ENCODE results near the gene TPP1. TPM values are rescaled to one million over a fixed set of nuclear protein-coding genes. Genes with fewer than 3 reads are reported as not detected.

The TPP1 gene
- polyA plus RNA-seq, 3 donors, result 218 to 359 (median 271) TPM

DNA sequence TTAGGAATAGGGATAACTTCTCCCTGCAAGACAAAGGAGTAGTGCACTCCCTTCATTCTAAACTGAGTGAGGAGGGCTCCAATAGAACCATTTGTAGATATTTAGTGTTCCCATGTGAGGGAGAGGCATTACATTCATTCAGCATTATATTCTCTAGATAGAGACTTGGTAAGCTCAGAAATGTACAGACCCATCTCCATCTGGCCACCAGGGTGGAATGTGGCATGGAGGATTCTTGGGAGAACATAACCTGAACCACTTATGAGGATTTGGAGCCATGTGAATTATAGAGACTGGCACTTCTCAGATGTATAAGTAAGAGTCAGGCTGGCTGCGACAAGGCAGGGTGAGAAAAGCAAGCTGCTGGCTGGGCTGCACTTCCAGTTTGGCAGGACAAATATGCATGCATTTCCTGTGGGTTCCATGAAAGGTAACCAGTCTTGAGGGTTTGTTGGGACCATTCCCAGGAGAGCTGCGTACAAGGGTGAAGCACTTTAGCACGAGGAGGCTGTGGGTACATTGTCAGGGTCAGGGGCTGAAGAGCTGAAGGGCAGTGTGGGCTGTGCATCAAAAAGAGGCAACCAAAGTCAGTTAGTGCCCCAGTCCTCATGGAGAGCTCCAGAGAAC is 25.0 kb downstream of the TPP1 start:
- TF ChIP-seq, protein P1, sequence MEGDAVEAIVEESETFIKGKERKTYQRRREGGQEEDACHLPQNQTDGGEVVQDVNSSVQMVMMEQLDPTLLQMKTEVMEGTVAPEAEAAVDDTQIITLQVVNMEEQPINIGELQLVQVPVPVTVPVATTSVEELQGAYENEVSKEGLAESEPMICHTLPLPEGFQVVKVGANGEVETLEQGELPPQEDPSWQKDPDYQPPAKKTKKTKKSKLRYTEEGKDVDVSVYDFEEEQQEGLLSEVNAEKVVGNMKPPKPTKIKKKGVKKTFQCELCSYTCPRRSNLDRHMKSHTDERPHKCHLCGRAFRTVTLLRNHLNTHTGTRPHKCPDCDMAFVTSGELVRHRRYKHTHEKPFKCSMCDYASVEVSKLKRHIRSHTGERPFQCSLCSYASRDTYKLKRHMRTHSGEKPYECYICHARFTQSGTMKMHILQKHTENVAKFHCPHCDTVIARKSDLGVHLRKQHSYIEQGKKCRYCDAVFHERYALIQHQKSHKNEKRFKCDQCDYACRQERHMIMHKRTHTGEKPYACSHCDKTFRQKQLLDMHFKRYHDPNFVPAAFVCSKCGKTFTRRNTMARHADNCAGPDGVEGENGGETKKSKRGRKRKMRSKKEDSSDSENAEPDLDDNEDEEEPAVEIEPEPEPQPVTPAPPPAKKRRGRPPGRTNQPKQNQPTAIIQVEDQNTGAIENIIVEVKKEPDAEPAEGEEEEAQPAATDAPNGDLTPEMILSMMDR (IDR thresholded peaks at IDR 0.05), result no peak
- H2AFZ ChIP-seq (ENCODE audit: insufficient read depth, low read depth, low read length, poor library complexity, severe bottlenecking), result no peak overlapping the region
- Mint-ChIP-seq H3K27ac (peak overlapping the region in 2 of 7 donors; percentile 59 to 62), H3K9me3 (no peaks in the 10 kb centered on the region), H3K36me3 (peaks cover 73 to 86% of the 10 kb centered on the region in 2 donors), H3K27me3 (ENCODE audit: low read depth in 3 of 3) (peaks cover 0 to 2% (median 2%) of the 10 kb centered on the region in 3 donors), H3K4me1 (no peaks in the 10 kb centered on the region), H3K4me3 (no peak overlapping the region)
- no peak overlapping the region for H3K27ac ChIP-seq (ENCODE audit: low read depth in 1 of 2, low read length in 2 of 2)
- H3K9me3 ChIP-seq (replicated peaks in 1 of 2; ENCODE audit: control insufficient read depth in 1 of 2, insufficient read depth in 1 of 2, low read length in 2 of 2), result no peaks in the 10 kb centered on the region
- H3K4me2 ChIP-seq (replicated peaks; ENCODE audit: extremely low read depth, low read length, poor library complexity, severe bottlenecking), result no peak overlapping the region
- no peak overlapping the region for H3K9ac ChIP-seq (ENCODE audit: insufficient read depth, low read length, poor library complexity, severe bottlenecking)
- peaks cover 12% of the 10 kb centered on the region for H3K79me2 ChIP-seq (ENCODE audit: insufficient read depth, low read length)
- no peak overlapping the region for H3K4me3 ChIP-seq (replicated peaks in 1 of 3; ENCODE audit: low read depth in 2 of 3, low read length in 3 of 3)
- H3K27me3 ChIP-seq (ENCODE audit: control insufficient read depth in 2 of 2, insufficient read depth in 2 of 2, low read length in 2 of 2), result no peaks in the 10 kb centered on the region
- intact Hi-C loops (cut with micrococcal nuclease), result no loop called here
- H3K4me1 ChIP-seq (ENCODE audit: control insufficient read depth in 1 of 2, insufficient read depth in 2 of 2, low read length in 2 of 2), result no peaks in the 10 kb centered on the region
- H4K20me1 ChIP-seq (ENCODE audit: insufficient read depth, low read length), result peaks cover 9% of the 10 kb centered on the region
- WGBS (ENCODE audit: insufficient coverage), result 76% methylated on average over 3 of the region's 3 CpGs
- peaks cover 62 to 89% of the 10 kb centered on the region in 2 donors for H3K36me3 ChIP-seq (replicated peaks in 1 of 2; ENCODE audit: control insufficient read depth in 1 of 2, insufficient read depth in 2 of 2, low read length in 2 of 2)
- DNase-seq, result no peak

DNA sequence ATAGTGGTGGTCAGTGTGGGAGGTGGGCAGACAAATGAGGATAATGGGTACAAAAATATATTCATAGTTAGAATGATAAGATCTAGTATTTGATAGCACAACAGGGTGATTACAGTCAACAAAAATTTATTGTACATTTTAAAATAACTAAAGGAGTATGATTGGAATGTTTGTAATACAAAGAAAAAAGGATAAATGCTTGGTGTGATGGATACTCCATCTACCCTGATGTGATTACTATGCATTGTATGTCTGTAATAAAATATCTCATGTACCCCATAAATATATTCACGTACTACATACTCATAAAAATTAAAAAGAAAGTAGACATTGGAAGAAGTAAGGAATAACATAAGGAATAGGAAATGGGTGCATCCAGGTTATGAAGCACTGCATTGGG is 31.2 kb downstream of the TPP1 start:
- H3K4me3 Mint-ChIP-seq, result no peak overlapping the region
- Histone ChIP-seq H3K9ac (ENCODE audit: insufficient read depth, low read length, poor library complexity, severe bottlenecking) (no peak overlapping the region), H3K79me2 (ENCODE audit: insufficient read depth, low read length) (no peaks in the 10 kb centered on the region), H3K36me3 (replicated peaks in 1 of 2; ENCODE audit: control insufficient read depth in 1 of 2, insufficient read depth in 2 of 2, low read length in 2 of 2) (peaks cover 17 to 39% of the 10 kb centered on the region in 2 donors), H3K4me2 (replicated peaks; ENCODE audit: extremely low read depth, low read length, poor library complexity, severe bottlenecking) (no peak overlapping the region), H3K27ac (ENCODE audit: low read depth in 1 of 2, low read length in 2 of 2) (no peak overlapping the region), H2AFZ (ENCODE audit: insufficient read depth, low read depth, low read length, poor library complexity, severe bottlenecking) (no peak overlapping the region), H4K20me1 (ENCODE audit: insufficient read depth, low read length) (no peaks in the 10 kb centered on the region), H3K4me1 (ENCODE audit: control insufficient read depth in 1 of 2, insufficient read depth in 2 of 2, low read length in 2 of 2) (no peaks in the 10 kb centered on the region), H3K27me3 (ENCODE audit: control insufficient read depth in 2 of 2, insufficient read depth in 2 of 2, low read length in 2 of 2) (no peaks in the 10 kb centered on the region), H3K9me3 (replicated peaks in 1 of 2; ENCODE audit: control insufficient read depth in 1 of 2, insufficient read depth in 1 of 2, low read length in 2 of 2) (peaks cover 6 to 12% of the 10 kb centered on the region in 2 donors), H3K4me3 (replicated peaks in 1 of 3; ENCODE audit: low read depth in 2 of 3, low read length in 3 of 3) (no peak overlapping the region)
- no peaks in the 10 kb centered on the region for H3K27me3 Mint-ChIP-seq (ENCODE audit: low read depth in 3 of 3)
- H3K4me1 Mint-ChIP-seq, result no peaks in the 10 kb centered on the region
- intact Hi-C loops (cut with micrococcal nuclease), result no loop called here
- peaks cover 12 to 23% (median 20%) of the 10 kb centered on the region in 7 donors for H3K9me3 Mint-ChIP-seq
- H3K36me3 Mint-ChIP-seq, result peaks cover 44 to 70% of the 10 kb centered on the region in 2 donors
- DNase-seq, result no peak
- no CpG with 5 or more reads among the region's 1 CpG for WGBS (ENCODE audit: insufficient coverage)
- TF ChIP-seq, protein P1 (IDR thresholded peaks at IDR 0.05), result no peak
- no peak overlapping the region for H3K27ac Mint-ChIP-seq
